ENCODE data around the gene CFD.

GRCh38 chr19:889662-890295 is 30.3 kb downstream of the CFD start:
- TF ChIP-seq, protein P1, sequence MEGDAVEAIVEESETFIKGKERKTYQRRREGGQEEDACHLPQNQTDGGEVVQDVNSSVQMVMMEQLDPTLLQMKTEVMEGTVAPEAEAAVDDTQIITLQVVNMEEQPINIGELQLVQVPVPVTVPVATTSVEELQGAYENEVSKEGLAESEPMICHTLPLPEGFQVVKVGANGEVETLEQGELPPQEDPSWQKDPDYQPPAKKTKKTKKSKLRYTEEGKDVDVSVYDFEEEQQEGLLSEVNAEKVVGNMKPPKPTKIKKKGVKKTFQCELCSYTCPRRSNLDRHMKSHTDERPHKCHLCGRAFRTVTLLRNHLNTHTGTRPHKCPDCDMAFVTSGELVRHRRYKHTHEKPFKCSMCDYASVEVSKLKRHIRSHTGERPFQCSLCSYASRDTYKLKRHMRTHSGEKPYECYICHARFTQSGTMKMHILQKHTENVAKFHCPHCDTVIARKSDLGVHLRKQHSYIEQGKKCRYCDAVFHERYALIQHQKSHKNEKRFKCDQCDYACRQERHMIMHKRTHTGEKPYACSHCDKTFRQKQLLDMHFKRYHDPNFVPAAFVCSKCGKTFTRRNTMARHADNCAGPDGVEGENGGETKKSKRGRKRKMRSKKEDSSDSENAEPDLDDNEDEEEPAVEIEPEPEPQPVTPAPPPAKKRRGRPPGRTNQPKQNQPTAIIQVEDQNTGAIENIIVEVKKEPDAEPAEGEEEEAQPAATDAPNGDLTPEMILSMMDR (IDR thresholded peaks at IDR 0.05; ENCODE audit: insufficient read depth, low read length, poor library complexity, severe bottlenecking) = no peak
- no peak for TF ChIP-seq EZH2phosphoT487 (conservative IDR thresholded peaks at IDR 0.05; ENCODE audit: low read length)
